ENCODE data around the gene ELAVL2.
"Not testable (repeated sequence)": the region's sequence is repeated elsewhere in the genome, so short reads cannot be mapped to it uniquely, and the experiment has no call there.

Gene ELAVL2

DNA sequence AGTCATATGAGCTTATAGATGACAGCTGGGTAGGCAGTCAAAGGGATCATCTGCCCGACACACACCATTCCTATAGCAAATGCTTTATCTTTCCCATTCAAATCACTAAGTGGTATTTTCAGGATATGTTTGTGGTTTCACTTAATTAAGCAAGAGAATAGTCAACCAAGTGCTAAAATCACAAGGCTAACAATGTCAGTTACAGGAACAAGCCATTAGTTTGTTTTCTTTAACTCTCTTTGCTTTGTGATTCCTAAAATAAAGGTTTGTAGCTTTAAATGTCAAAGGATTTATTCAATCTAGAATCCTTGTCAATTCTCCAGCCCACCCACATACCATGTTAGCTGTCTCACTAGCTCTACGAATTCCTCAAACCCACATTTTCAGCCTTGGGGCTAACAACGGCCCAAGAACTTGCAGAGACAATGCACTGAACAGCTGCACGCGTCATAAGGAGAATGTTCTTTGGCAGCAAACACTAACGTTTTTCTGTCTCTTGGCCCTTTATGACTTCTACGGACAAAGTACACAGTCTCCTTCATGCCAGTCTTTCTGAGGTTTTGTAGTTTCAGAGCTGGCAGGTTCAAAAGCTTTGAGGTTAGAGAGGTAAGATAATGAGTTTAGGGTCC lies 56.6 kb downstream of the ELAVL2 start:
- FAIRE-seq: no peak

GRCh38 chr9:23768861-23769260 lies 57.2 kb downstream of the ELAVL2 start:
- FAIRE-seq: no peak

GRCh38 chr9:23766613-23767012 lies 59.4 kb downstream of the ELAVL2 start:
- FAIRE-seq: no peak

DNA sequence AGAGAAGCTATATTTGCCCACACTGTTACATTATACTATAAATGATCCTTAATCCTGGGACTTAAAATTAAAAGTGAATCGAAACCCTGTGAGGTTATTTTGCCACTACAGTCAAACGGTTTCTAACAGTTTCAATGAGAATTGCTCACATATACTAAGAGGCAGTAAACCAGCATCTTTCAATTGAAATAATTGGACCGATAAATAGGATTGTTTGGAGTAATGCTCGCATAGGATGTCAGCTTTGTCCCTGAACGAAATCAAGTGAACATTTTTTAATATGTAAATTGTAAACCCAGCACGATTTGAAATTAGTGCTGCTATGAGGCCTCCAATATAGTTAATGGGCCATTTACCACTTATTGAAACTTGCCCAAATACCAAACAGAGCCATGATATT lies 60.5 kb downstream of the ELAVL2 start:
- FAIRE-seq: no peak

GRCh38 chr9:23764219-23764618 lies 61.8 kb downstream of the ELAVL2 start:
- no peak for FAIRE-seq

GRCh38 chr9:23754551-23754950 lies 71.5 kb downstream of the ELAVL2 start:
- no peak for FAIRE-seq

GRCh38 chr9:23752859-23753258 lies 73.2 kb downstream of the ELAVL2 start:
- no peak for FAIRE-seq

- FAIRE-seq: no peak
Observed at GRCh38 chr9:23751633-23752032, 74.4 kb downstream of the ELAVL2 start.

GRCh38 chr9:23750808-23751207 lies 75.2 kb downstream of the ELAVL2 start:
- no peak for FAIRE-seq

DNA sequence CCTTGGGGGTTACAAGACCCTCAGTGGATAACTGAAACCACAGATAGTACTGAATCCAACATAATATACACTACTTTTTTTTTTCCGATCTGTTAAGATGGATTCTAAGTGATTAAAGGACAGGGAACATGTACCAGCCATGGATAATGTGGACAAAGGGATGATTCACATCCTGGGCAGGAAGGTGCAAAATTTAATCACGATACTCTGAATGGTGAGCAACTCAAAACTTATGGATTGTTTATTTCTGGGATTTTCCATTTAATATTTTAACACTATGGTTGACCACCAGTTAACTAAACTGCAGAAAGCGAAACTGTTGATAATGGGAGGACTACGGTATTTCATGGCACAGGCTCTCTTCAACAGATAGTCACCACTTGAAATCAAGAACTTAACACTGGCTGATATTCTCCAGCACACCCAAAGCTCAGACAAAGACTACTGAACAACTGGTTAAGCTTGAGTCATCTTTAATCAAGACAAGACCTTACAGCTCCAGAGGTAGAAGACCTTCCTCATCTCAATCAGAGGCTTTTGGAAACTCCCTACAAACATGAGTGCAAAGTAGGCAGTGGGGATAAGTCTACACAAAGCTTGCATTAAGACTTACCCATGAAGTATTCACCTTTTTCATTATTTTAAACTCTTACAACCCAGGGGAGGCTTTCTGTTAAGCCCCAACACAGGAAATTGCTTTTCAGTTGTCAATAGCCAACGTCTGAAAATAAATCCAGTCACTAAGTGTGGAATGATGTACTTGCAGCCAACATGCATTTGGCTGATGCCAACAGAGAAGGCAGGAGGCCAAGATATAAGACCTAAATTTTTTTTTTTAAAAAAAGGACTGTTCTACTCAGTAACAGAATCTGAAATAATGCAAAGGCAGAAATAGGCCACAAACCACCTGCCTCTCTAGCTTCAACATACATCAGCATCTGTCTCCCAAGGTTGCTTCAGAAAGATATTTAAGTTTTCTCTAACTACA lies 78.7 kb downstream of the ELAVL2 start:
- no peak for FAIRE-seq

DNA sequence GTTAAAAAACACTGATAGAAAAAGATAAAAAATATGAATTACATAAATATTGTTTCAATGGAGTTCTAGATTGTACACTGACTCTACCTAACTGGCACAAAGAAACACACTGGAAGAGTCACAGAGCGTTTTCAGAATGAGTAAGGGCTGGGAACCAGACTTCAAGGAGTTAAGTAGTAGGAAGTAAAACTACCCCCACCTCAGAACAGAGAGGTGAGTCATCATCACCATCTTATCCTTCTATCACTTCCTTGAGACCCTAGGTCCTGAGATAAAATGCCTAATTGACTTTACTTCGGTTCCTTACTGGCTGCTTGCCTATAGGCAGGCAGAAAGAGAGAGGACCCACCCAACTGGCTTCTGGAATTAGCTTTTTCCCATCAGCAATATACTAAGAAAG lies 79.7 kb downstream of the ELAVL2 start:
- no peak for FAIRE-seq

DNA sequence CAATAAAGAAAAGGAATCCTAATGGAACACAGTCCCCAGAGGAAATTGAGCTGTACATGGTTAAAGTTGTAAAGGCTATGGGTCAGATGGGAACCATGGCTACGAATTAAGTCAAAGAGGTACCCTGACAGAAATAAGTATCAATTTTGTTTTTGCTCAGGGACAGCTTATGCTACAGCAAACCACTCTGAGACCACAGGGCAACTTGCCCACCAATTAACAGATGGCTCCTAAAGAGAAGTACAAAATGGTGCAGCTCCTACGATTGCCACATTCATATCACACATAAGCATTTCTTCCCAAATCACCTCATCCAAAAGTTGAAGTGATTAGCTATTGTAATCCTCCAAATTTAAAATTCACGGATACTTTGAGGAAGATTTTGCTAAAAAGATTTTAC lies 83.0 kb downstream of the ELAVL2 start:
- FAIRE-seq: no peak

GRCh38 chr9:23741351-23741750 lies 84.7 kb downstream of the ELAVL2 start:
- FAIRE-seq: no peak

DNA sequence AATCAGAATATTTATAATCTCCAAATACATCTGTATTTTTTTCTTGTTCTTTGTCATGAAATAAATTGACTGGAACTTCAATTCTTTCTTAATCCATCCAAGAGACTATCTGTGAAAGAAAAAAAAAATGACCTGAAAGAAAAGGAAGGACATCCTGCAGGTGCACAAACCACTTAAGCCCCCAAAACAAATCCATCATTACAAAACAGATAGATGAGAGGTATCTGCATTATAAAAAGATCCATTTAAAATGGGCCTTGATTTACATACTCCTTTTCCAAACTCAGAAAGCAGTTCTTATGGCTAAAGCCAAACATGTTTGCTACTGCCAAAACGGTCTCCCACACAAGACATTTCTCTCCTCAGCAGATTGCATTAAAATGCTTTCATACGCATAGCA lies 85.5 kb downstream of the ELAVL2 start:
- FAIRE-seq: no peak

DNA sequence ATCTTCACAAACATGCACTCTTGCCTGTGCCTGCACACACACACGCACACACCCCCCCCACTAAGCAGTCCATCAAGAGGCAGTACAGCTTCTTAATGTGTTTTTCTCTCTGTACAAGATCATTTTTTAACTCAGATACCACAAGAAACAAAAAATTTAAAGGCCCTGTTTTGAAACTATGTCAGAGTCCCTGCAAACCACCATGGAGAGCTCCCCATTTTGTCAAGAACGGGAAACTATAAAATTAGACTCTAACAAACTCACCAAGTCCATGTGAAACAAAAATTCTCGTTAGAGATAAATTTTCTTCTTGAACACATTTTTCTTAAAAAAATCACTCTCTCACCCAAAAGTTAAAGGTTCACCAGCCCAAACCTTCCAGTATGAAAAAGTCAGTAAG lies 86.3 kb downstream of the ELAVL2 start:
- no peak for FAIRE-seq

GRCh38 chr9:23736293-23736692 lies 89.7 kb downstream of the ELAVL2 start:
- FAIRE-seq: no peak

GRCh38 chr9:23733495-23734078 lies 92.5 kb downstream of the ELAVL2 start:
- no peak for FAIRE-seq

DNA sequence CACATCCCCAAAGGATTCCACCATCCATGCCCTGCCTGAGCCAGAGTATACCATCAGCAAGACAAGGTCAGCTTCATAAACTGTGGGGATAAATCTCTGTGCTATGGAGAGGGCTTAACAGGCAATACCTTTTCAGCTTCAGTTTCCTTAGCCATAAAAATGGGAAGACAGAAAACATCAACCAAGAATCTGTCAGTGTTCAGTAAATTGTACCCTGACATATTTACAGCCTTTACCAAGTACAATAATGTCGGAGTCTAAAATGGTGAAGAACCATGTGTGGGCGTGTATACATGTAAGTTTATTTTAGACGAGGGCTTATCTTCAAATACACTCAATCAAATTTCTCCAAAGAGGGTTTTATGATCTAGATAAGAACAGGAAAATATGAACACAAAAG lies 94.7 kb downstream of the ELAVL2 start:
- FAIRE-seq: no peak

DNA sequence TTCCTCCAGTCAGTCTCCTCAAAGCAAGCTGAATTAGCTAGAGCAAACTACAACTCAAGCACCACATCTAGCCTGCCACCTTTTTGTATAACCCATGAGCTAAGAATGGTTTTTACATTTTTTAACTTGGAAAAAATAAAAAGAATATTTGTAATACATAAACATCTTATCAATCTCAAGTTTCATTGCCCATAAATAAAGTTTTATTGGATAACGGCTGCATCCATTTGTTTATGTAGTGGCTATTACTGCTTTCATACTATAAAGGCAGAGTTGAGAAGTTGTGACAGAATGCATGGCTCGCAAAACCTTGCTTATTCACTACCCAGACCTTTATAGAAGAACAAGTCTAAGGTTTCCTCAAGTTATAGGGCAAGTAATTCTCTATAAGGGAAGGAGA lies 95.7 kb downstream of the ELAVL2 start:
- no peak for FAIRE-seq

DNA sequence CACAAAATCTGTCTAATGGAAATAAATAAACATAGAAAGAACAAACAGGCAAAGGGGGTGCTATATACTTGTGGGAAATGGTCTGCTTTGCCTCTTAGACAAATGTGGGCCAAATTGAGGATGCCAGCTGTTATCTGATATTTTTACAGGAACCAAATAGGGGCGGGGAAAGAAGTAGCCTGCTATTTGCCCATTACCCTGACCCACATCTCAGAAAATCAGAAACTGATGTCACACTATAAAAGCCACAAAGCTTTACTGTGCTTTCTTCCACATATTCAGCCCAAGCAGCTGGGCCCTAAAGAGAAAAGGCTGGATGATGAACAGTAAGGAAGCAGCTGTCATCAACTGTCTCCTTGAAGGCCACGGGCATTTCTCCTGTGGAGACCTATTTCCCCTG lies 97.3 kb downstream of the ELAVL2 start:
- no peak for FAIRE-seq

GRCh38 chr9:23725279-23725946 lies 100.6 kb downstream of the ELAVL2 start:
- FAIRE-seq: no peak

GRCh38 chr9:23723672-23724071 lies 102.4 kb downstream of the ELAVL2 start:
- FAIRE-seq: no peak

- FAIRE-seq: not testable (repeated sequence)
Observed at GRCh38 chr9:23723048-23723447, 103.0 kb downstream of the ELAVL2 start.

Measured in colon (tissue), 2 donors.